ENCODE measurements around the gene ABHD11.

ABHD11 gene

GRCh38 chr7:73742338-73742752 lies 3.7 kb upstream of the ABHD11 start:
- TF ChIP-seq CTCF (IDR thresholded peaks at IDR 0.05; ENCODE audit: low read depth, low read length, missing control alignments): no peak
- no peak for DNase-seq (ENCODE audit: low read depth)
- no peak overlapping the region for H3K4me3 ChIP-seq (ENCODE audit: low read depth, low read length)

DNA sequence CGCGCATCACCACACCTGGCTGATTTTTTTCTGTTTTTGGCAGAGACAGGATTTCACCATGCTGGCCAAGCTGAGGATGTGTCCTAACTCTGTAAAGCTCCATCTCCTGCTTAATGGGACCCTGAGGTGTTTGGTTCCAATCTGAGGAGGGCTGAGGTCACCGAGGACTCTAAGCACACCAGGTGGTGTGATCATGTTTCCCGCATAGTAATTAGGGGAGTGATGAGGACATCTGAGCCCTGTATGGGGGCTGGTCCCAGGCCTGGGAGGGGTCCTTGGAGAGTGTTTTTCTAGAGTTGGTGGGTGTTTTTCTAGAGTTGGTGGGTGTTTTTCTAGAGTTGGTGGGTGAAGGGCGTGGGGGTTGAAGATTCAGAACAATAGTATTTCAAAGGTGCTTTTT lies 3.0 kb upstream of the ABHD11 start:
- DNase-seq (ENCODE audit: low read depth): no peak
- H3K4me3 ChIP-seq (ENCODE audit: low read depth, low read length): no peak overlapping the region
- no peak for TF ChIP-seq CTCF (IDR thresholded peaks at IDR 0.05; ENCODE audit: low read depth, low read length, missing control alignments)

- no peak for DNase-seq (ENCODE audit: low read depth)
- H3K4me3 ChIP-seq (ENCODE audit: low read depth, low read length): no peak overlapping the region
- TF ChIP-seq CTCF (IDR thresholded peaks at IDR 0.05; ENCODE audit: low read depth, low read length, missing control alignments): no peak
These were observed 2.2 kb upstream of the ABHD11 start for GRCh38 chr7:73740771-73741170.

DNA sequence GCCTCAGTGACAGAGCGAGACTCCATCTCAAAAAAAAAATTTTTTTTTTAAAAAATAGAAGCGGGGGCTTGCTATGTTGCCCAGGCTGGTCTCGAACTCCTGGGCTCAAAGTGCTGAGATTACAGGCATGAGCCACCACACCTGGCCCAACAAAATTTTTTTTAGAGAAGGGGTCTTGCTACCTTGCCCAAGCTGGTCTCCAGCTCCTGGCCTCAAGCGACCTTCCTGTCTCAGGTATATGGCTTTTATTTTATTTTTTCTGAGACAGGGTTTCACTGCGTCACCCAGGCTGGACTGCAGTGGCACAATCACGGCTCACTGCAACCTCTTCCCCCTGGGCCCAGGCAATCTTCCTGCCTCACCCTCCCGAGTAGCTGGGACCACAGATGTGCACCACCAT lies 1.6 kb upstream of the ABHD11 start:
- no peak overlapping the region for H3K4me3 ChIP-seq (ENCODE audit: low read depth, low read length)
- TF ChIP-seq CTCF (IDR thresholded peaks at IDR 0.05; ENCODE audit: low read depth, low read length, missing control alignments): no peak
- DNase-seq (ENCODE audit: low read depth): no peak

GRCh38 chr7:73739387-73739767 lies 775 bp upstream of the ABHD11 start:
- no peak for DNase-seq (ENCODE audit: low read depth)
- peak overlapping the region; percentile 69 for H3K4me3 ChIP-seq (ENCODE audit: low read depth, low read length)
- TF ChIP-seq CTCF (IDR thresholded peaks at IDR 0.05; ENCODE audit: low read depth, low read length, missing control alignments): no peak

DNA sequence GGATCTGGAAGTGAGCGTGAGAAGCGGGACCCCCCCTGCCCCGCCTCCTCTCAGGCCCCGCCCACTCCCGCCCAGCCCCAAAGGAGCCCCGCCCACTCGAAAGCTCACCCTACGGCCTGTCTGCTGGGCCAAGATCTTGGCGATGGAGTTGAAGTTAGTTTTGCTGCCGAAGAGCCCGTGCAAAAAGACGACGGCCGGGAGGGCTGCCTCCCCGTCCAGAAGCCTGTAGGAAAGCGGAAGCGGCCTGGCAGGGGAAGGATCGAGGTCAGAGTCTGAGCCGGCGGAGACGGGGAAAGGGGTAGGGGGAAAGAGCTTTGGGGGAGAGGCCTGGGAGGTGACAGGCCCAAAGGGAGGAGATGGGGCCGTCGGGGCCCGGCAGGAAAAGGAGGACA lies 386 bp downstream of the ABHD11 start:
- no peak for TF ChIP-seq CTCF (IDR thresholded peaks at IDR 0.05; ENCODE audit: low read depth, low read length, missing control alignments)
- DNase-seq (ENCODE audit: low read depth): no peak
- peak overlapping the region; percentile 93 for H3K4me3 ChIP-seq (ENCODE audit: low read depth, low read length)

- TF ChIP-seq CTCF (IDR thresholded peaks at IDR 0.05; ENCODE audit: low read depth, low read length, missing control alignments): no peak
- peak overlapping the region; percentile 93 for H3K4me3 ChIP-seq (ENCODE audit: low read depth, low read length)
- no peak for DNase-seq (ENCODE audit: low read depth)
These were observed 947 bp downstream of the ABHD11 start for GRCh38 chr7:73737491-73738219.
